H9 (cell line): ENCODE results near the gene CCNB2. TPM values are rescaled to one million over a fixed set of nuclear protein-coding genes. Genes with fewer than 3 reads are reported as not detected.

Experiments used
- DNase-seq: peaks from one replicate; pipeline ENCODE4 v3.0.0-alpha.2; 2017
- H2AFZ ChIP-seq: one replicate; pipeline ENCODE4 v1.6.1; 2013; ENCODE audit warnings: mild to moderate bottlenecking, low read length, control low read depth, moderate library complexity
- H2AK5ac ChIP-seq: 2 replicates; pipeline ENCODE4 v1.6.1; 2013; ENCODE audit warnings: low read length, control low read depth, mixed read lengths; ENCODE audit not compliant: insufficient read length
- H2BK120ac ChIP-seq: one replicate; pipeline ENCODE4 v1.6.1; 2013; ENCODE audit warnings: low read depth, mild to moderate bottlenecking, low read length, control low read depth, inconsistent platforms; ENCODE audit not compliant: poor library complexity, severe bottlenecking
- H2BK12ac ChIP-seq: 2 replicates; pipeline ENCODE4 v1.6.1; 2013; ENCODE audit warnings: low read length, control low read depth, mixed read lengths, low read depth; ENCODE audit not compliant: insufficient read length
- H2BK15ac ChIP-seq: 2 replicates; pipeline ENCODE4 v1.6.1; 2013; ENCODE audit warnings: low read depth, low read length, control low read depth
- H2BK20ac ChIP-seq: one replicate; pipeline ENCODE4 v1.6.1; 2013; ENCODE audit warnings: low read depth, mild to moderate bottlenecking, low read length, control low read depth, inconsistent platforms; ENCODE audit not compliant: poor library complexity, severe bottlenecking
- H2BK5ac ChIP-seq: 2 replicates; pipeline ENCODE4 v1.6.1; 2013; ENCODE audit warnings: low read length, control low read depth, mixed read lengths; ENCODE audit not compliant: insufficient read length
- H3K14ac ChIP-seq: 2 replicates; pipeline ENCODE4 v1.6.1; 2013; ENCODE audit warnings: low read length, control low read depth; ENCODE audit not compliant: insufficient read depth
- H3K18ac ChIP-seq: 2 replicates; pipeline ENCODE4 v1.6.1; 2013; ENCODE audit warnings: low read depth, mild to moderate bottlenecking, mixed read lengths, low read length, control low read depth; ENCODE audit not compliant: insufficient read length
- H3K23ac ChIP-seq: 2 replicates; pipeline ENCODE4 v1.6.1; 2013; ENCODE audit warnings: low read length, control low read depth, mixed read lengths, low read depth; ENCODE audit not compliant: insufficient read length
- H3K23me2 ChIP-seq: 2 replicates; pipeline ENCODE4 v1.6.1; 2013; ENCODE audit warnings: low read depth, mild to moderate bottlenecking, mixed read lengths, low read length, control low read depth; ENCODE audit not compliant: insufficient read length, poor library complexity, severe bottlenecking
- H3K27ac ChIP-seq: 2 replicates; pipeline ENCODE4 v1.5.1; 2013; ENCODE audit warnings: low read length, control low read depth, mixed read lengths, low read depth; ENCODE audit not compliant: insufficient read length
- H3K27me3 ChIP-seq: 2 replicates; pipeline ENCODE4 v1.6.1; 2013; ENCODE audit warnings: low read length, control low read depth, inconsistent platforms; ENCODE audit not compliant: insufficient read depth
- H3K4ac ChIP-seq: 2 replicates; pipeline ENCODE4 v1.6.1; 2013; ENCODE audit warnings: low read depth, mild to moderate bottlenecking, control low read depth, inconsistent platforms, low read length, moderate library complexity
- H3K4me1 ChIP-seq: 2 replicates; pipeline ENCODE4 v1.6.1; 2013; ENCODE audit warnings: low read length, control low read depth, inconsistent platforms; ENCODE audit not compliant: insufficient read depth
- H3K4me2 ChIP-seq: 2 replicates; pipeline ENCODE4 v1.6.1; 2013; ENCODE audit warnings: low read length, control low read depth, mixed read lengths; ENCODE audit not compliant: insufficient read length, insufficient read depth
- H3K56ac ChIP-seq: 2 replicates; pipeline ENCODE4 v1.6.1; 2013; ENCODE audit warnings: low read depth, mild to moderate bottlenecking, mixed read lengths, low read length, control low read depth; ENCODE audit not compliant: insufficient read length
- H3K79me1 ChIP-seq: 2 replicates; pipeline ENCODE4 v1.6.1; 2013; ENCODE audit warnings: low read depth, mild to moderate bottlenecking, moderate library complexity, low read length, control low read depth, inconsistent platforms; ENCODE audit not compliant: insufficient read depth, poor library complexity, severe bottlenecking
- H3K79me2 ChIP-seq: 2 replicates; pipeline ENCODE4 v1.6.1; 2013; ENCODE audit warnings: low read length, control low read depth, inconsistent platforms; ENCODE audit not compliant: insufficient read depth
- H3K9ac ChIP-seq: 2 replicates; pipeline ENCODE4 v1.6.1; 2013; ENCODE audit warnings: low read length, control low read depth, mixed read lengths; ENCODE audit not compliant: insufficient read length; ENCODE audit errors: extremely low read depth
- H3K9me3 ChIP-seq: one replicate; pipeline ENCODE4 v1.6.1; 2013; ENCODE audit warnings: low read depth, low read length, inconsistent platforms; ENCODE audit not compliant: control insufficient read depth
- H3T11ph ChIP-seq: one replicate; pipeline ENCODE4 v1.6.1; 2013; ENCODE audit warnings: mild to moderate bottlenecking, low read length, control low read depth, inconsistent platforms
- H4K20me1 ChIP-seq: one replicate; pipeline ENCODE4 v1.6.1; 2013; ENCODE audit not compliant: control insufficient read depth, insufficient read length, insufficient read depth
- H4K5ac ChIP-seq: 2 replicates; pipeline ENCODE4 v1.6.1; 2013; ENCODE audit warnings: low read depth, mild to moderate bottlenecking, mixed read lengths, low read length, control low read depth; ENCODE audit not compliant: insufficient read length
- H4K8ac ChIP-seq: replicated peaks from 2 replicates; pipeline ENCODE4 v1.6.1; 2013; ENCODE audit warnings: low read length, control low read depth, mixed read lengths, low read depth; ENCODE audit not compliant: insufficient read length
- H4K91ac ChIP-seq: 2 replicates; pipeline ENCODE4 v1.6.1; 2013; ENCODE audit warnings: low read depth, mild to moderate bottlenecking, moderate library complexity, mixed read lengths, low read length, control low read depth; ENCODE audit not compliant: insufficient read length
- H3K27ac Mint-ChIP-seq, 3 experiments: 2 replicates in 2 of 3; 3 replicates in 1 of 3; pipeline ENCODE4 v1.8.0; 2020 to 2021; ENCODE audit warnings: mixed read lengths in 3 of 3, mild to moderate bottlenecking in 1 of 3, moderate library complexity in 1 of 3
- H3K27me3 Mint-ChIP-seq: 2 replicates; pipeline ENCODE4 v1.8.0; 2021; ENCODE audit warnings: low read depth, mild to moderate bottlenecking, moderate library complexity, mixed read lengths
- H3K36me3 Mint-ChIP-seq, 3 experiments: 2 replicates in 2 of 3; 3 replicates in 1 of 3; pipeline ENCODE4 v1.8.0; 2020 to 2021; ENCODE audit warnings: low read depth in 3 of 3, mixed read lengths in 3 of 3; ENCODE audit not compliant: insufficient read depth in 1 of 3
- H3K4me1 Mint-ChIP-seq, 2 experiments: 2 replicates each; pipeline ENCODE4 v1.8.0; 2020; ENCODE audit warnings: mixed read lengths in 2 of 2
- H3K4me3 Mint-ChIP-seq, 2 experiments: 2 replicates in 1 of 2; 3 replicates in 1 of 2; pipeline ENCODE4 v1.8.0; 2020 to 2021; ENCODE audit warnings: mild to moderate bottlenecking in 2 of 2, mixed read lengths in 2 of 2, moderate library complexity in 1 of 2
- H3K9me3 Mint-ChIP-seq, 2 experiments: 2 replicates in 1 of 2; 3 replicates in 1 of 2; pipeline ENCODE4 v1.8.0; 2020; ENCODE audit warnings: mild to moderate bottlenecking in 2 of 2, mixed read lengths in 2 of 2, moderate library complexity in 1 of 2
- WGBS: extraction: QIAGEN DNeasy Blood & Tissue Kit; methylation state at CpG from one replicate; pipeline ENCODE4 v1.1.7; 2013; ENCODE audit warnings: missing lambda C conversion rate, low lambda C conversion rate, mixed read lengths; ENCODE audit not compliant: insufficient read length; ENCODE audit errors: extremely low coverage; 5-methylcytosine and 5-hydroxymethylcytosine counted together
- total RNA-seq: library from RNA; stranded (reverse); gene quantifications from 2 replicates; pipeline ENCODE4 v1.2.1, GENCODE V29; 2021
- TF ChIP-seq, protein P1 (sequence below): fragments of 200-600 bp; sonication (generic); conservative IDR thresholded peaks from 3 replicates; pipeline ENCODE4 v1.8.0; 2021; ENCODE audit warnings: antibody characterized with exemption, mild to moderate bottlenecking

CCNB2 gene
- total RNA-seq, 1 experiment from 2014 or later = 122 TPM

- Histone ChIP-seq H4K20me1 (no peaks in the 10 kb centered on the region), H4K8ac (no peak overlapping the region), H3K4me2 (no peak overlapping the region), H3K27ac (no peak overlapping the region), H3K23me2 (no peaks in the 10 kb centered on the region), H3K14ac (no peak overlapping the region), H4K5ac (no peak overlapping the region), H3K79me2 (no peaks in the 10 kb centered on the region), H2BK5ac (no peak overlapping the region), H2BK15ac (no peak overlapping the region), H2BK12ac (no peak overlapping the region), H4K91ac (no peak overlapping the region), H3K56ac (no peak overlapping the region), H2BK20ac (no peak overlapping the region), H3K4ac (no peak overlapping the region), H3K79me1 (no peaks in the 10 kb centered on the region), H2AFZ (no peak overlapping the region), H3K27me3 (no peaks in the 10 kb centered on the region), H3K23ac (no peak overlapping the region), H3K4me1 (no peaks in the 10 kb centered on the region), H3T11ph (no peak overlapping the region), H3K18ac (no peak overlapping the region), H3K9ac (no peak overlapping the region), H2AK5ac (no peak overlapping the region), H2BK120ac (no peak overlapping the region), H3K9me3 (no peaks in the 10 kb centered on the region)
- H3K36me3 Mint-ChIP-seq = peaks cover 14 to 84% (median 76%) of the 10 kb centered on the region in 3 experiments
- H3K9me3 Mint-ChIP-seq = no peaks in the 10 kb centered on the region
- H3K4me3 Mint-ChIP-seq = no peak overlapping the region
- H3K27me3 Mint-ChIP-seq = no peaks in the 10 kb centered on the region
- TF ChIP-seq, protein P1, sequence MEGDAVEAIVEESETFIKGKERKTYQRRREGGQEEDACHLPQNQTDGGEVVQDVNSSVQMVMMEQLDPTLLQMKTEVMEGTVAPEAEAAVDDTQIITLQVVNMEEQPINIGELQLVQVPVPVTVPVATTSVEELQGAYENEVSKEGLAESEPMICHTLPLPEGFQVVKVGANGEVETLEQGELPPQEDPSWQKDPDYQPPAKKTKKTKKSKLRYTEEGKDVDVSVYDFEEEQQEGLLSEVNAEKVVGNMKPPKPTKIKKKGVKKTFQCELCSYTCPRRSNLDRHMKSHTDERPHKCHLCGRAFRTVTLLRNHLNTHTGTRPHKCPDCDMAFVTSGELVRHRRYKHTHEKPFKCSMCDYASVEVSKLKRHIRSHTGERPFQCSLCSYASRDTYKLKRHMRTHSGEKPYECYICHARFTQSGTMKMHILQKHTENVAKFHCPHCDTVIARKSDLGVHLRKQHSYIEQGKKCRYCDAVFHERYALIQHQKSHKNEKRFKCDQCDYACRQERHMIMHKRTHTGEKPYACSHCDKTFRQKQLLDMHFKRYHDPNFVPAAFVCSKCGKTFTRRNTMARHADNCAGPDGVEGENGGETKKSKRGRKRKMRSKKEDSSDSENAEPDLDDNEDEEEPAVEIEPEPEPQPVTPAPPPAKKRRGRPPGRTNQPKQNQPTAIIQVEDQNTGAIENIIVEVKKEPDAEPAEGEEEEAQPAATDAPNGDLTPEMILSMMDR = no peak
- DNase-seq = no peak
- H3K4me1 Mint-ChIP-seq = peaks cover 14 to 17% of the 10 kb centered on the region in 2 experiments
- WGBS = no CpG with 5 or more reads among the region's 6 CpGs
- peak overlapping the region in 1 of 3 experiments; percentile 52; a peak in 1 of 7 replicates for H3K27ac Mint-ChIP-seq
These were observed 47.9 kb downstream of the CCNB2 start for GRCh38 chr15:59152694-59153450.
